ENCODE data around the gene CLEC7A.

DNA sequence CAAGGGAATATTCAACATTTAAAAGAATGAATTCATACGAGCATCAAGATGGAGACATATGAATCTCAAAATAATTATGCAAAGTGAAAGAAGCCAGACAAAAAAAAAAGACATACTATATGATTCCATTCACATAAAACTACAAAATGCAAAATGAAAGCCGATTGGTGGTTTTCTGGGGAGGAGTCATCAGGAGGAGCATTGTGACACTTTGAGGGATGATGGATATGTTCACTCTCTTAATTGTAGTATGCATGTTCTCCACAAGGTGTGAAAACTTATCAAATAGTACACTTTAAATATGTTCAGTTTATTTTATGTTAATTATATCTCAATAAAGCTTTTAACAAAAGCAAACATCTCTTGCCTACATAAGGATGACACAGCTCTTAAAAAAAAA, 28.4 kb upstream of the CLEC7A start:
- TF ChIP-seq, protein P1, sequence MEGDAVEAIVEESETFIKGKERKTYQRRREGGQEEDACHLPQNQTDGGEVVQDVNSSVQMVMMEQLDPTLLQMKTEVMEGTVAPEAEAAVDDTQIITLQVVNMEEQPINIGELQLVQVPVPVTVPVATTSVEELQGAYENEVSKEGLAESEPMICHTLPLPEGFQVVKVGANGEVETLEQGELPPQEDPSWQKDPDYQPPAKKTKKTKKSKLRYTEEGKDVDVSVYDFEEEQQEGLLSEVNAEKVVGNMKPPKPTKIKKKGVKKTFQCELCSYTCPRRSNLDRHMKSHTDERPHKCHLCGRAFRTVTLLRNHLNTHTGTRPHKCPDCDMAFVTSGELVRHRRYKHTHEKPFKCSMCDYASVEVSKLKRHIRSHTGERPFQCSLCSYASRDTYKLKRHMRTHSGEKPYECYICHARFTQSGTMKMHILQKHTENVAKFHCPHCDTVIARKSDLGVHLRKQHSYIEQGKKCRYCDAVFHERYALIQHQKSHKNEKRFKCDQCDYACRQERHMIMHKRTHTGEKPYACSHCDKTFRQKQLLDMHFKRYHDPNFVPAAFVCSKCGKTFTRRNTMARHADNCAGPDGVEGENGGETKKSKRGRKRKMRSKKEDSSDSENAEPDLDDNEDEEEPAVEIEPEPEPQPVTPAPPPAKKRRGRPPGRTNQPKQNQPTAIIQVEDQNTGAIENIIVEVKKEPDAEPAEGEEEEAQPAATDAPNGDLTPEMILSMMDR (conservative IDR thresholded peaks at IDR 0.05; ENCODE audit: low read length) = peak; percentile 50; the same call in 1 of the 2 replicates
- TF ChIP-seq EZH2phosphoT487 (IDR thresholded peaks at IDR 0.05; ENCODE audit: borderline replicate concordance, low read depth, low read length) = no peak

All from OCI-LY7 (cell line).